ENCODE data around the gene MAP3K7. TPM values are rescaled to one million over a fixed set of nuclear protein-coding genes. Genes with fewer than 3 reads are reported as not detected.

Gene MAP3K7
- total RNA-seq, 1 donor from 2014 or later: 23.0 TPM

- Histone ChIP-seq H3K9ac (ENCODE audit: low read depth in 1 of 3, low read length in 3 of 3) (no peak overlapping the region), H3K9me3 (ENCODE audit: control insufficient read depth in 3 of 3, low read length in 3 of 3) (no peaks in the 10 kb centered on the region), H3K36me3 (ENCODE audit: control insufficient read depth in 3 of 3, insufficient read depth in 3 of 3, low read length in 3 of 3) (peaks cover 0 to 11% (median 2%) of the 10 kb centered on the region in 3 donors), H3K4me3 (ENCODE audit: low read length in 3 of 3) (no peak overlapping the region), H3K27ac (ENCODE audit: low read depth, low read length) (no peak overlapping the region), H3K27me3 (ENCODE audit: control insufficient read depth in 3 of 3, insufficient read depth in 3 of 3, low read length in 3 of 3) (no peaks in the 10 kb centered on the region), H3K4me1 (ENCODE audit: control insufficient read depth in 3 of 3, insufficient read depth in 3 of 3, low read length in 3 of 3) (no peaks in the 10 kb centered on the region)
Measured at GRCh38 chr6:90508753-90509152, 78.1 kb downstream of the MAP3K7 start.

DNA sequence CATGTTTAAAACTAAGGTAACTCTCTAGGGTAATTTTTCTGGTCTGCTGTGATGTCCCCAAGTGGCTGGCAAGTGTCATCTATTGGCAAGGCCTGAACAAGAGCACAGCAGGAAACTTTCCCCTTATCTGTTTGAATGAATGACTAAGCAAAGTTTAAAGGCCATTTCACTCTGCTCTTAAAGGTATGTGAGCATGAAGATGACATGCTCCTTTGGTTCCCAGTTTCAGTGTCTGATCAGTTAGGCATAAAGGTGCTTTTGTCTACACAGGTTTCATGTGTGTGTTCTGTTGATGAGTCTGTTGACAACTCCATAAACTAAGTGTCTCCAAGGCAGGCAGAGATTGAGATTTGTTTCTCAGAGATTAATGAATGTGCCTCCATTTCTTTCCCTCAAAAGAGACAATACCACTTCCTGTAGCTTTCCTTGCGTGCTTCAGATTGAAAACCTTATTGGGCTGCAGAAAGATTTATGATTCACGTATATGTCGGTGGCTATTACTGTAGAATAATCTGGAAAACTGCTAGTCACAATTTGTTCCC, 83.9 kb downstream of the MAP3K7 start:
- H3K27ac ChIP-seq (ENCODE audit: low read depth, low read length): no peak overlapping the region
- H3K36me3 ChIP-seq (ENCODE audit: control insufficient read depth in 3 of 3, insufficient read depth in 3 of 3, low read length in 3 of 3): no peaks in the 10 kb centered on the region
- no peaks in the 10 kb centered on the region for H3K27me3 ChIP-seq (ENCODE audit: control insufficient read depth in 3 of 3, insufficient read depth in 3 of 3, low read length in 3 of 3)
- H3K9ac ChIP-seq (ENCODE audit: low read depth in 1 of 3, low read length in 3 of 3): no peak overlapping the region
- no peaks in the 10 kb centered on the region for H3K9me3 ChIP-seq (ENCODE audit: control insufficient read depth in 3 of 3, low read length in 3 of 3)
- no peaks in the 10 kb centered on the region for H3K4me1 ChIP-seq (ENCODE audit: control insufficient read depth in 3 of 3, insufficient read depth in 3 of 3, low read length in 3 of 3)
- no peak overlapping the region for H3K4me3 ChIP-seq (ENCODE audit: low read length in 3 of 3)

DNA sequence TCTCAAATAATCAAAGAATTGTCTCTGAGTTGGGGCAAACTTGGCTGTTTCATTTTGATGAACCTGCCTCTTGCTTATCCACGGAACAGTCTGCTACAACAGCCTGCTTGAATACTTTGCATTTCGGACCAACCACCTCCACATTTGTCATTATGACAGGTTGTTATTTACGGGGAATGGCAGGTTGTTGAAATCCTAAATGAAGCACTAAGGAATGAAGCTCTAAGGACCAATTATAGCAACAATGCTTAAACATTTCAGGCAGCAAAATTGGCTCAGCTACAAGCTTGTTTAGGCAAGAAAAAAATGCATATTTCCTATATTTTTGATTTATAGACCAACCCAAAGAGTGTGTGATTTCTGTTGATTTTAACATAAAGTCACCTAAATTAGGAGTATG, 84.5 kb downstream of the MAP3K7 start:
- H3K4me1 ChIP-seq (ENCODE audit: control insufficient read depth in 3 of 3, insufficient read depth in 3 of 3, low read length in 3 of 3): no peaks in the 10 kb centered on the region
- no peaks in the 10 kb centered on the region for H3K27me3 ChIP-seq (ENCODE audit: control insufficient read depth in 3 of 3, insufficient read depth in 3 of 3, low read length in 3 of 3)
- no peak overlapping the region for H3K4me3 ChIP-seq (ENCODE audit: low read length in 3 of 3)
- no peaks in the 10 kb centered on the region for H3K36me3 ChIP-seq (ENCODE audit: control insufficient read depth in 3 of 3, insufficient read depth in 3 of 3, low read length in 3 of 3)
- no peaks in the 10 kb centered on the region for H3K9me3 ChIP-seq (ENCODE audit: control insufficient read depth in 3 of 3, low read length in 3 of 3)
- no peak overlapping the region for H3K9ac ChIP-seq (ENCODE audit: low read depth in 1 of 3, low read length in 3 of 3)
- H3K27ac ChIP-seq (ENCODE audit: low read depth, low read length): no peak overlapping the region

DNA sequence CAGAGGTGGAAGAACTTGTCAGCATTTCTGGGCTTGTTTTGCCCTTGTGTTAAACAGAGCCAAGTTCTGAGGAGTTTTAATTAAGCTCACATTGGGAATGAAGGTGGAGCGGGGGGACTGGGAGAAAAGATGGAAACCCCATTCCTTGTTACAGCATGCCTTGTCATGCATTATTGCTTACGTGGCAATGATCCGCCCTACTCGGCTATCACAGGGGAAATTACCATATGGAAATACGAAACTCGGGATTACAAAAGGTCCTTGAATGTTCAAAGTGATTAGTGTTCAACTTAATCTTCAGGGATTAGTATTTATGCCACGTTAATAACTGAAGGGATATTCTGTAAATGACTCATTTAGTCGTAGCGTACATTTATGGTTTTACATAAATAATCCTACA, 86.4 kb downstream of the MAP3K7 start:
- no peak overlapping the region for H3K9ac ChIP-seq (ENCODE audit: low read depth in 1 of 3, low read length in 3 of 3)
- H3K4me1 ChIP-seq (ENCODE audit: control insufficient read depth in 3 of 3, insufficient read depth in 3 of 3, low read length in 3 of 3): no peaks in the 10 kb centered on the region
- H3K27me3 ChIP-seq (ENCODE audit: control insufficient read depth in 3 of 3, insufficient read depth in 3 of 3, low read length in 3 of 3): peaks cover 0 to 4% (median 0%) of the 10 kb centered on the region in 3 donors
- no peak overlapping the region for H3K4me3 ChIP-seq (ENCODE audit: low read length in 3 of 3)
- no peaks in the 10 kb centered on the region for H3K36me3 ChIP-seq (ENCODE audit: control insufficient read depth in 3 of 3, insufficient read depth in 3 of 3, low read length in 3 of 3)
- H3K9me3 ChIP-seq (ENCODE audit: control insufficient read depth in 3 of 3, low read length in 3 of 3): no peaks in the 10 kb centered on the region
- H3K27ac ChIP-seq (ENCODE audit: low read depth, low read length): no peak overlapping the region

- Histone ChIP-seq H3K27ac (ENCODE audit: low read depth, low read length) (no peak overlapping the region), H3K27me3 (ENCODE audit: control insufficient read depth in 3 of 3, insufficient read depth in 3 of 3, low read length in 3 of 3) (peaks cover 3 to 13% (median 11%) of the 10 kb centered on the region in 3 donors), H3K36me3 (ENCODE audit: control insufficient read depth in 3 of 3, insufficient read depth in 3 of 3, low read length in 3 of 3) (no peaks in the 10 kb centered on the region), H3K9me3 (ENCODE audit: control insufficient read depth in 3 of 3, low read length in 3 of 3) (no peaks in the 10 kb centered on the region), H3K4me3 (ENCODE audit: low read length in 3 of 3) (no peak overlapping the region), H3K9ac (ENCODE audit: low read depth in 1 of 3, low read length in 3 of 3) (no peak overlapping the region), H3K4me1 (ENCODE audit: control insufficient read depth in 3 of 3, insufficient read depth in 3 of 3, low read length in 3 of 3) (no peaks in the 10 kb centered on the region)
Measured at GRCh38 chr6:90497411-90497810, 89.5 kb downstream of the MAP3K7 start.

DNA sequence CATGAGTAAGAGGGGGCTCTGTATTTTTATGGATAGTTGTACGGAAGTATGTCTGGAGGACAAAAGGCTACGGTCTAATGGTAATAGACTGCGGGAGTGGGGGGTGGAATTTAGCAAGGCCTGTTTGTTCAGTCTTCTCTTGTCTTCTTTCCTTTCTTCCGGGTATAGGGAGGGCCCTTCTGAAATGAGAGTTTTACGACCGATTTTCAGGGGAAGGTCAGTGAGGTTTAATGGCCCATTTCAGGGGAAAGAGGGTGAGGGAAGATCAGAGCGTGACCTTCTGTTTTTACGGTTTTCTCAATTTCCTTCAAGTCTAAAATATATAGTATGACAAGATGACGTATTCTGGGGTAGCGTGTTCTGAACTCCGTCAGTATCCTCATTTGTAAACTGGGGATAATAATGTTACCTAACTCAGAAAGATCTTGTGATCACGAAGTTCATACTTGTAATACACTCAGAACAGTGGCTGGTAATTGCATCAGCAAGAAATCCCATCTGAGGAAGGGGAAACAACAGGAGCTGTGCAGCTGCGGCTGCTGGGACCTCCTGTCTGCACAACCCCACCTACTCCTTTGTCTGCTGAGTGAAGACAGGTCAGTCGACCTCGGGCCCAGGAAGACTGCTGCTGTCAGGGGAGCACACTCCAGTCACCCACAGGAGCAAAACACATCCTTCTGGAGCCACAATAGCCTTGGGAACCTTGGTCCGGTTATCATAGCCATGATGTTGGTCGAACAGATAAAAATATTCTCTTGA, 90.4 kb downstream of the MAP3K7 start:
- H3K9ac ChIP-seq (ENCODE audit: low read depth in 1 of 3, low read length in 3 of 3): no peak overlapping the region
- no peaks in the 10 kb centered on the region for H3K36me3 ChIP-seq (ENCODE audit: control insufficient read depth in 3 of 3, insufficient read depth in 3 of 3, low read length in 3 of 3)
- peaks cover 3 to 13% (median 11%) of the 10 kb centered on the region in 3 donors for H3K27me3 ChIP-seq (ENCODE audit: control insufficient read depth in 3 of 3, insufficient read depth in 3 of 3, low read length in 3 of 3)
- H3K4me1 ChIP-seq (ENCODE audit: control insufficient read depth in 3 of 3, insufficient read depth in 3 of 3, low read length in 3 of 3): no peaks in the 10 kb centered on the region
- H3K9me3 ChIP-seq (ENCODE audit: control insufficient read depth in 3 of 3, low read length in 3 of 3): no peaks in the 10 kb centered on the region
- H3K4me3 ChIP-seq (ENCODE audit: low read length in 3 of 3): no peak overlapping the region
- H3K27ac ChIP-seq (ENCODE audit: low read depth, low read length): no peak overlapping the region

GRCh38 chr6:90495216-90495817, 91.6 kb downstream of the MAP3K7 start:
- H3K4me3 ChIP-seq (ENCODE audit: low read length in 3 of 3): no peak overlapping the region
- no peaks in the 10 kb centered on the region for H3K9me3 ChIP-seq (ENCODE audit: control insufficient read depth in 3 of 3, low read length in 3 of 3)
- no peak overlapping the region for H3K9ac ChIP-seq (ENCODE audit: low read depth in 1 of 3, low read length in 3 of 3)
- peaks cover 3 to 13% (median 11%) of the 10 kb centered on the region in 3 donors for H3K27me3 ChIP-seq (ENCODE audit: control insufficient read depth in 3 of 3, insufficient read depth in 3 of 3, low read length in 3 of 3)
- no peak overlapping the region for H3K27ac ChIP-seq (ENCODE audit: low read depth, low read length)
- no peaks in the 10 kb centered on the region for H3K4me1 ChIP-seq (ENCODE audit: control insufficient read depth in 3 of 3, insufficient read depth in 3 of 3, low read length in 3 of 3)
- no peaks in the 10 kb centered on the region for H3K36me3 ChIP-seq (ENCODE audit: control insufficient read depth in 3 of 3, insufficient read depth in 3 of 3, low read length in 3 of 3)

DNA sequence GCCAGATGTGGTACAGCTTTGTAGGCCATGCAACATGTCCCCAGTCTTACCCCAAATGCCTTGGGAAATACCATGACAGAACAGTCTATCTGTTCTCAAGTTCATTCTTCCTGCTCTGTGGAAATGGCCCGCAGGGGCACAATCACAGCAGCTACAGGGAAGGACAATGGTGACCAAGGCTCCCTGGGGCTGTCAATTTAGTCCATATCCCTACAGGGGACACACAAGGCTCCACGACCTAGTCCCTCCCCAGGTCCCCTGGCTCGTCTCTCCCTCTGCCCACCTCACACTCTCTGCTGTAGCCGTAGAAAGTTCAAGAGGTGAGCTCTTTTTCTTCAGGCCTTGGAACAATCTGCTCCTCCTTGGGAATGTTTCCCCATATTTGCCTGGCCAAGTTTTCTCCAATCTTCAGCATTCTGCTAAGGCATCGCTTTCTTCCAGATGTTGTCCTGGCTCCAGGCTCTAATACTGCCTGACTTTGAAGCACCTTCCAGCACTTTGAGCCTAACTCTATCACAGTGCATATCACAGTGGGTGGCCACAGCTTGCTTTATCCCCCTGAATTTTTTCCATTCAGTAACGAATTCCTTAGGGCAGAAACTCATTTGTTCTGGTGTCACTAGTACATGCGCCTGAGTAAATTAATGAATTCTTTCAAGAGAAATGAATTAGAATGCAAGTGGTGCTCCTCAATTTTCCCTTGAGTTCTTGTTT, 92.6 kb downstream of the MAP3K7 start:
- Histone ChIP-seq H3K9ac (ENCODE audit: low read depth in 1 of 3, low read length in 3 of 3) (no peak overlapping the region), H3K4me1 (ENCODE audit: control insufficient read depth in 3 of 3, insufficient read depth in 3 of 3, low read length in 3 of 3) (no peaks in the 10 kb centered on the region), H3K4me3 (ENCODE audit: low read length in 3 of 3) (no peak overlapping the region), H3K9me3 (ENCODE audit: control insufficient read depth in 3 of 3, low read length in 3 of 3) (no peaks in the 10 kb centered on the region), H3K27me3 (ENCODE audit: control insufficient read depth in 3 of 3, insufficient read depth in 3 of 3, low read length in 3 of 3) (peaks cover 3 to 13% (median 11%) of the 10 kb centered on the region in 3 donors), H3K27ac (ENCODE audit: low read depth, low read length) (no peak overlapping the region), H3K36me3 (ENCODE audit: control insufficient read depth in 3 of 3, insufficient read depth in 3 of 3, low read length in 3 of 3) (no peaks in the 10 kb centered on the region)

DNA sequence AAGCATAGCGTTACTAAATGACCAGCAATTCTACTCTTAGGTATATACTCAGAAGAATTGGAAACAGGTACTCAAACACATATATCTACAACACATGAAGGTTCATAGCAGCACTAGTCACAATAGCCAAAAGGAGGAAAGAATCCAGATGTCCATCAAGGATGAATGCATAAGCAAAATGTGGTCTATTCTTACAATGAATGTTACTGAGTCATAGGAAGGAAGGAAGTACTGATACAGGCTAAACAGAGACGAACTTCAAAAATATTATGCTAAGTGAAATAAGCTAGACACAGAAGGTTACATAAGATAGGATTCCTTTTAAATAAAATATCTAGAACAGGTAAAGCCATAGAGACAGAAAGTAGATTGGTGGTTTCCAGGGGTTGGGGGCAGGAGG, 93.5 kb downstream of the MAP3K7 start:
- Histone ChIP-seq H3K4me1 (ENCODE audit: control insufficient read depth in 3 of 3, insufficient read depth in 3 of 3, low read length in 3 of 3) (no peaks in the 10 kb centered on the region), H3K27ac (ENCODE audit: low read depth, low read length) (no peak overlapping the region), H3K27me3 (ENCODE audit: control insufficient read depth in 3 of 3, insufficient read depth in 3 of 3, low read length in 3 of 3) (peaks cover 3 to 13% (median 11%) of the 10 kb centered on the region in 3 donors), H3K36me3 (ENCODE audit: control insufficient read depth in 3 of 3, insufficient read depth in 3 of 3, low read length in 3 of 3) (no peaks in the 10 kb centered on the region), H3K9me3 (ENCODE audit: control insufficient read depth in 3 of 3, low read length in 3 of 3) (no peaks in the 10 kb centered on the region), H3K4me3 (ENCODE audit: low read length in 3 of 3) (no peak overlapping the region), H3K9ac (ENCODE audit: low read depth in 1 of 3, low read length in 3 of 3) (no peak overlapping the region)

DNA sequence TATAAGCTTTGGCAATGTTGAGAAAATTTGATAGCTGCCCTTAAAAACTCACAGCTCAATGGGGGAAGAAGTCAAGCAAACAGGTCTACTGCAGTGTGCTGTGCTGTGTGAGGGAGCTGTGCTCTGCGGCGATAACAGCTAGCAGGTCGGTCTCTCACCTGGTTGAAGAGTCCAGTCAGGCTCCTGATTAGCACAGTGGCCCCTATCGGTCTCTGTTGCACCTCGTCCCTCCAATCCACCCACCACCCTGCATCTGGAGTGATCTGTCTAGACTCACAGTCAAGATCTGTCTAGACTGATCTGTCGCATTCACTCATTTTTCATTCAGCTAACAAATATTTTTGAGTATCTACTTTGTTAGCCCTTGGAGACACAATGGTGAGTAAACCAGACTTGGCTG, 94.1 kb downstream of the MAP3K7 start:
- Histone ChIP-seq H3K4me3 (ENCODE audit: low read length in 3 of 3) (no peak overlapping the region), H3K9ac (ENCODE audit: low read depth in 1 of 3, low read length in 3 of 3) (no peak overlapping the region), H3K9me3 (ENCODE audit: control insufficient read depth in 3 of 3, low read length in 3 of 3) (no peaks in the 10 kb centered on the region), H3K36me3 (ENCODE audit: control insufficient read depth in 3 of 3, insufficient read depth in 3 of 3, low read length in 3 of 3) (no peaks in the 10 kb centered on the region), H3K4me1 (ENCODE audit: control insufficient read depth in 3 of 3, insufficient read depth in 3 of 3, low read length in 3 of 3) (no peaks in the 10 kb centered on the region), H3K27ac (ENCODE audit: low read depth, low read length) (no peak overlapping the region), H3K27me3 (ENCODE audit: control insufficient read depth in 3 of 3, insufficient read depth in 3 of 3, low read length in 3 of 3) (peaks cover 3 to 13% (median 11%) of the 10 kb centered on the region in 3 donors)
